ENCODE data around the gene CTTNBP2NL. TPM values are rescaled to one million over a fixed set of nuclear protein-coding genes. Genes with fewer than 3 reads are reported as not detected.

Gene CTTNBP2NL
- total RNA-seq, 1 experiment from 2014 or later, result 38.8 TPM

GRCh38 chr1:112454316-112454715 is 58.3 kb downstream of the CTTNBP2NL start:
- no peak overlapping the region for H3K9ac ChIP-seq (ENCODE audit: extremely low read depth, insufficient read length, low read length)

More at GRCh38 chr1:112454316-112454715, 58.3 kb downstream of the CTTNBP2NL start:
- Histone ChIP-seq H3K27me3 (ENCODE audit: insufficient read depth, low read length) (no peaks in the 10 kb centered on the region), H3K23ac (ENCODE audit: insufficient read length, low read depth, low read length) (no peak overlapping the region), H3K14ac (ENCODE audit: insufficient read depth, low read length) (no peak overlapping the region), H2BK15ac (ENCODE audit: low read depth, low read length) (no peak overlapping the region), H2BK5ac (ENCODE audit: insufficient read length, low read length) (no peak overlapping the region), H2AFZ (ENCODE audit: low read length) (no peak overlapping the region), H3K56ac (ENCODE audit: insufficient read length, low read depth, low read length) (no peak overlapping the region), H3K4me2 (ENCODE audit: insufficient read depth, insufficient read length, low read length) (no peak overlapping the region), H4K20me1 (ENCODE audit: control insufficient read depth, insufficient read depth, insufficient read length) (no peaks in the 10 kb centered on the region), H4K8ac (replicated peaks; ENCODE audit: insufficient read length, low read depth, low read length) (no peak overlapping the region), H3K4me1 (ENCODE audit: insufficient read depth, low read length) (no peaks in the 10 kb centered on the region), H3K79me1 (ENCODE audit: insufficient read depth, low read depth, low read length, poor library complexity, severe bottlenecking) (no peaks in the 10 kb centered on the region), H4K5ac (ENCODE audit: insufficient read length, low read depth, low read length) (no peak overlapping the region), H3K27ac (ENCODE audit: insufficient read length, low read depth, low read length) (no peak overlapping the region), H3K79me2 (ENCODE audit: insufficient read depth, low read length) (no peaks in the 10 kb centered on the region), H2BK120ac (ENCODE audit: low read depth, low read length, poor library complexity, severe bottlenecking) (no peak overlapping the region), H2BK20ac (ENCODE audit: low read depth, low read length, poor library complexity, severe bottlenecking) (no peak overlapping the region), H3K23me2 (ENCODE audit: insufficient read length, low read depth, low read length, poor library complexity, severe bottlenecking) (no peaks in the 10 kb centered on the region), H2AK5ac (ENCODE audit: insufficient read length, low read length) (no peak overlapping the region), H4K91ac (ENCODE audit: insufficient read length, low read depth, low read length) (no peak overlapping the region), H3K4ac (ENCODE audit: low read depth, low read length) (no peak overlapping the region), H3K18ac (ENCODE audit: insufficient read length, low read depth, low read length) (no peak overlapping the region), H2BK12ac (ENCODE audit: insufficient read length, low read depth, low read length) (no peak overlapping the region), H3T11ph (ENCODE audit: low read length) (no peak overlapping the region), H3K9me3 (ENCODE audit: control insufficient read depth, low read depth, low read length) (no peaks in the 10 kb centered on the region)
- no peaks in the 10 kb centered on the region for H3K9me3 Mint-ChIP-seq
- TF ChIP-seq, protein P1, sequence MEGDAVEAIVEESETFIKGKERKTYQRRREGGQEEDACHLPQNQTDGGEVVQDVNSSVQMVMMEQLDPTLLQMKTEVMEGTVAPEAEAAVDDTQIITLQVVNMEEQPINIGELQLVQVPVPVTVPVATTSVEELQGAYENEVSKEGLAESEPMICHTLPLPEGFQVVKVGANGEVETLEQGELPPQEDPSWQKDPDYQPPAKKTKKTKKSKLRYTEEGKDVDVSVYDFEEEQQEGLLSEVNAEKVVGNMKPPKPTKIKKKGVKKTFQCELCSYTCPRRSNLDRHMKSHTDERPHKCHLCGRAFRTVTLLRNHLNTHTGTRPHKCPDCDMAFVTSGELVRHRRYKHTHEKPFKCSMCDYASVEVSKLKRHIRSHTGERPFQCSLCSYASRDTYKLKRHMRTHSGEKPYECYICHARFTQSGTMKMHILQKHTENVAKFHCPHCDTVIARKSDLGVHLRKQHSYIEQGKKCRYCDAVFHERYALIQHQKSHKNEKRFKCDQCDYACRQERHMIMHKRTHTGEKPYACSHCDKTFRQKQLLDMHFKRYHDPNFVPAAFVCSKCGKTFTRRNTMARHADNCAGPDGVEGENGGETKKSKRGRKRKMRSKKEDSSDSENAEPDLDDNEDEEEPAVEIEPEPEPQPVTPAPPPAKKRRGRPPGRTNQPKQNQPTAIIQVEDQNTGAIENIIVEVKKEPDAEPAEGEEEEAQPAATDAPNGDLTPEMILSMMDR (conservative IDR thresholded peaks at IDR 0.05), result no peak
- no peaks in the 10 kb centered on the region for H3K27me3 Mint-ChIP-seq (ENCODE audit: low read depth)
- no CpG with 5 or more reads among the region's 3 CpGs for WGBS (ENCODE audit: extremely low coverage, insufficient read length, low lambda C conversion rate)
- H3K36me3 Mint-ChIP-seq (ENCODE audit: insufficient read depth in 1 of 3, low read depth in 3 of 3), result peaks cover 21 to 74% (median 48%) of the 10 kb centered on the region in 3 experiments
- no peak overlapping the region for H3K27ac Mint-ChIP-seq
- DNase-seq, result no peak
- H3K4me1 Mint-ChIP-seq, result peaks cover 3 to 11% of the 10 kb centered on the region in 2 experiments; a peak in 3 of 4 replicates
- no peak overlapping the region for H3K4me3 Mint-ChIP-seq
